ENCODE results near the gene EPB41L1.

EPB41L1 gene

GRCh38 chr20:36175475-36175995 lies 21.0 kb downstream of the EPB41L1 start:
- no peak overlapping the region for H3K18ac ChIP-seq (ENCODE audit: low read length)
- no peak overlapping the region for H2BK15ac ChIP-seq (ENCODE audit: low read length)
- H3K4ac ChIP-seq (ENCODE audit: low read length), result no peak overlapping the region
- no peak overlapping the region for H4K91ac ChIP-seq (ENCODE audit: low read depth, low read length, poor library complexity)
- H2BK5ac ChIP-seq (ENCODE audit: low read length), result no peak overlapping the region
- peak overlapping the region; percentile 40 for H2AK5ac ChIP-seq (ENCODE audit: low read depth, low read length)
- DNase-seq (ENCODE audit: low spot score), result no peak
- no peak overlapping the region for H4K8ac ChIP-seq (ENCODE audit: low read depth, low read length)
- H3K79me1 ChIP-seq (ENCODE audit: low read depth, low read length), result peaks cover 6% of the 10 kb centered on the region
- H3K23ac ChIP-seq (ENCODE audit: low read depth, low read length, poor library complexity), result no peak overlapping the region
- H3K4me1 ChIP-seq (ENCODE audit: control insufficient read depth in 2 of 2, insufficient read depth in 1 of 2, low read depth in 1 of 2, low read length in 2 of 2), result peaks cover 16 to 46% of the 10 kb centered on the region in 2 donors
- H3K9me3 ChIP-seq (replicated peaks in 1 of 2; ENCODE audit: control insufficient read depth in 2 of 2, insufficient read depth in 1 of 2, low read depth in 1 of 2, low read length in 2 of 2), result no peaks in the 10 kb centered on the region
- H2BK120ac ChIP-seq (ENCODE audit: low read depth, low read length), result no peak overlapping the region
- no peak overlapping the region for H2AFZ ChIP-seq (ENCODE audit: low read length)
- H3K9ac ChIP-seq (ENCODE audit: low read depth, low read length, poor library complexity), result no peak overlapping the region
- H3K27me3 ChIP-seq (ENCODE audit: control insufficient read depth in 3 of 3, insufficient read depth in 3 of 3, low read depth in 1 of 3, low read length in 3 of 3), result no peaks in the 10 kb centered on the region
- no CpG with 5 or more reads among the region's 10 CpGs for WGBS, 2 donors (ENCODE audit: extremely low coverage in 2 of 2, insufficient read length in 2 of 2, insufficient replicate concordance in 1 of 2)
- no peak overlapping the region for H3K4me2 ChIP-seq (ENCODE audit: insufficient read depth, low read length, poor library complexity, severe bottlenecking)
- no peak overlapping the region for H3K4me3 ChIP-seq (ENCODE audit: low read length in 2 of 2)
- H2BK12ac ChIP-seq (ENCODE audit: low read length), result no peak overlapping the region
- no peak overlapping the region for H3K27ac ChIP-seq (replicated peaks; ENCODE audit: low read length)
- H3K14ac ChIP-seq (ENCODE audit: low read length), result no peak overlapping the region
- peaks cover 0 to 47% of the 10 kb centered on the region in 2 donors for H3K36me3 ChIP-seq (replicated peaks in 1 of 2; ENCODE audit: control insufficient read depth in 2 of 2, insufficient read depth in 2 of 2, low read length in 2 of 2)

- no peak for DNase-seq (ENCODE audit: low spot score)
- no CpG with 5 or more reads among the region's 7 CpGs for WGBS, 2 donors (ENCODE audit: extremely low coverage in 2 of 2, insufficient read length in 2 of 2, insufficient replicate concordance in 1 of 2)
- H3K9me3 ChIP-seq (replicated peaks in 1 of 2; ENCODE audit: control insufficient read depth in 2 of 2, insufficient read depth in 1 of 2, low read depth in 1 of 2, low read length in 2 of 2), result no peaks in the 10 kb centered on the region
Observed at GRCh38 chr20:36177716-36178115, 23.2 kb downstream of the EPB41L1 start.

GRCh38 chr20:36179170-36179945 lies 24.8 kb downstream of the EPB41L1 start:
- WGBS, 2 donors (ENCODE audit: extremely low coverage in 2 of 2, insufficient read length in 2 of 2, insufficient replicate concordance in 1 of 2), result no CpG with 5 or more reads among the region's 9 CpGs
- Histone ChIP-seq H3K27ac (replicated peaks; ENCODE audit: low read length) (no peak overlapping the region), H3K4me3 (ENCODE audit: low read length in 2 of 2) (no peak overlapping the region), H4K91ac (ENCODE audit: low read depth, low read length, poor library complexity) (no peak overlapping the region), H3K18ac (ENCODE audit: low read length) (peak overlapping the region; percentile 68), H2AFZ (ENCODE audit: low read length) (no peak overlapping the region), H2BK5ac (ENCODE audit: low read length) (no peak overlapping the region), H3K4me1 (ENCODE audit: control insufficient read depth in 2 of 2, insufficient read depth in 1 of 2, low read depth in 1 of 2, low read length in 2 of 2) (peaks cover 9 to 24% of the 10 kb centered on the region in 2 donors), H2AK5ac (ENCODE audit: low read depth, low read length) (no peak overlapping the region), H3K79me1 (ENCODE audit: low read depth, low read length) (peaks cover 1% of the 10 kb centered on the region), H4K8ac (ENCODE audit: low read depth, low read length) (no peak overlapping the region), H3K9ac (ENCODE audit: low read depth, low read length, poor library complexity) (no peak overlapping the region), H3K4ac (ENCODE audit: low read length) (no peak overlapping the region), H3K9me3 (replicated peaks in 1 of 2; ENCODE audit: control insufficient read depth in 2 of 2, insufficient read depth in 1 of 2, low read depth in 1 of 2, low read length in 2 of 2) (no peaks in the 10 kb centered on the region), H3K4me2 (ENCODE audit: insufficient read depth, low read length, poor library complexity, severe bottlenecking) (no peak overlapping the region), H2BK15ac (ENCODE audit: low read length) (no peak overlapping the region), H3K27me3 (ENCODE audit: control insufficient read depth in 3 of 3, insufficient read depth in 3 of 3, low read depth in 1 of 3, low read length in 3 of 3) (no peaks in the 10 kb centered on the region), H2BK12ac (ENCODE audit: low read length) (no peak overlapping the region), H3K14ac (ENCODE audit: low read length) (no peak overlapping the region), H3K36me3 (replicated peaks in 1 of 2; ENCODE audit: control insufficient read depth in 2 of 2, insufficient read depth in 2 of 2, low read length in 2 of 2) (peaks cover 5 to 78% of the 10 kb centered on the region in 2 donors), H2BK120ac (ENCODE audit: low read depth, low read length) (no peak overlapping the region), H3K23ac (ENCODE audit: low read depth, low read length, poor library complexity) (no peak overlapping the region)
- DNase-seq (ENCODE audit: low spot score), result peak; percentile 65

More at GRCh38 chr20:36177716-36178115, 23.2 kb downstream of the EPB41L1 start:
- no peak overlapping the region for H4K8ac ChIP-seq (ENCODE audit: low read depth, low read length)
- no peak overlapping the region for H3K18ac ChIP-seq (ENCODE audit: low read length)
- no peak overlapping the region for H3K27ac ChIP-seq (replicated peaks; ENCODE audit: low read length)
- H3K4ac ChIP-seq (ENCODE audit: low read length), result no peak overlapping the region
- H2BK120ac ChIP-seq (ENCODE audit: low read depth, low read length), result no peak overlapping the region
- no peak overlapping the region for H2BK15ac ChIP-seq (ENCODE audit: low read length)
- no peak overlapping the region for H2BK12ac ChIP-seq (ENCODE audit: low read length)
- no peak overlapping the region for H2AK5ac ChIP-seq (ENCODE audit: low read depth, low read length)
- H3K27me3 ChIP-seq (ENCODE audit: control insufficient read depth in 3 of 3, insufficient read depth in 3 of 3, low read depth in 1 of 3, low read length in 3 of 3), result no peaks in the 10 kb centered on the region
- H2AFZ ChIP-seq (ENCODE audit: low read length), result no peak overlapping the region
- peaks cover 16 to 37% of the 10 kb centered on the region in 2 donors for H3K4me1 ChIP-seq (ENCODE audit: control insufficient read depth in 2 of 2, insufficient read depth in 1 of 2, low read depth in 1 of 2, low read length in 2 of 2)
- no peak overlapping the region for H4K91ac ChIP-seq (ENCODE audit: low read depth, low read length, poor library complexity)
- peaks cover 1% of the 10 kb centered on the region for H3K79me1 ChIP-seq (ENCODE audit: low read depth, low read length)
- no peak overlapping the region for H2BK5ac ChIP-seq (ENCODE audit: low read length)
- H3K36me3 ChIP-seq (replicated peaks in 1 of 2; ENCODE audit: control insufficient read depth in 2 of 2, insufficient read depth in 2 of 2, low read length in 2 of 2), result peaks cover 3 to 67% of the 10 kb centered on the region in 2 donors
- no peak overlapping the region for H3K14ac ChIP-seq (ENCODE audit: low read length)
- H3K9ac ChIP-seq (ENCODE audit: low read depth, low read length, poor library complexity), result no peak overlapping the region
- H3K4me3 ChIP-seq (ENCODE audit: low read length in 2 of 2), result no peak overlapping the region
- no peak overlapping the region for H3K4me2 ChIP-seq (ENCODE audit: insufficient read depth, low read length, poor library complexity, severe bottlenecking)
- no peak overlapping the region for H3K23ac ChIP-seq (ENCODE audit: low read depth, low read length, poor library complexity)

- no peak for DNase-seq (ENCODE audit: low spot score)
- Histone ChIP-seq H3K36me3 (replicated peaks in 1 of 2; ENCODE audit: control insufficient read depth in 2 of 2, insufficient read depth in 2 of 2, low read length in 2 of 2) (peaks cover 5 to 81% of the 10 kb centered on the region in 2 donors), H3K27me3 (ENCODE audit: control insufficient read depth in 3 of 3, insufficient read depth in 3 of 3, low read depth in 1 of 3, low read length in 3 of 3) (no peaks in the 10 kb centered on the region), H3K79me1 (ENCODE audit: low read depth, low read length) (peaks cover 1% of the 10 kb centered on the region), H3K18ac (ENCODE audit: low read length) (no peak overlapping the region), H3K4me3 (ENCODE audit: low read length in 2 of 2) (peak overlapping the region in 1 of 2 donors; percentile 20), H3K9ac (ENCODE audit: low read depth, low read length, poor library complexity) (no peak overlapping the region), H2AK5ac (ENCODE audit: low read depth, low read length) (no peak overlapping the region), H3K4ac (ENCODE audit: low read length) (no peak overlapping the region), H3K4me1 (ENCODE audit: control insufficient read depth in 2 of 2, insufficient read depth in 1 of 2, low read depth in 1 of 2, low read length in 2 of 2) (peaks cover 9 to 24% of the 10 kb centered on the region in 2 donors), H2BK5ac (ENCODE audit: low read length) (no peak overlapping the region), H3K27ac (replicated peaks; ENCODE audit: low read length) (no peak overlapping the region), H2BK120ac (ENCODE audit: low read depth, low read length) (no peak overlapping the region), H3K9me3 (replicated peaks in 1 of 2; ENCODE audit: control insufficient read depth in 2 of 2, insufficient read depth in 1 of 2, low read depth in 1 of 2, low read length in 2 of 2) (no peaks in the 10 kb centered on the region), H4K91ac (ENCODE audit: low read depth, low read length, poor library complexity) (peak overlapping the region; percentile 7), H2AFZ (ENCODE audit: low read length) (no peak overlapping the region), H3K14ac (ENCODE audit: low read length) (no peak overlapping the region), H4K8ac (ENCODE audit: low read depth, low read length) (no peak overlapping the region), H2BK15ac (ENCODE audit: low read length) (no peak overlapping the region), H2BK12ac (ENCODE audit: low read length) (no peak overlapping the region), H3K23ac (ENCODE audit: low read depth, low read length, poor library complexity) (no peak overlapping the region), H3K4me2 (ENCODE audit: insufficient read depth, low read length, poor library complexity, severe bottlenecking) (no peak overlapping the region)
Observed at GRCh38 chr20:36180323-36180722, 25.8 kb downstream of the EPB41L1 start.

Data from neuronal stem cell (in vitro differentiated cells).